Posterior cingulate gyrus (tissue), 11 donors: ENCODE measurements around the gene SPATA16.
"Not testable (repeated sequence)": the region's sequence is repeated elsewhere in the genome, so short reads cannot be mapped to it uniquely, and the experiment has no call there.

Source experiments
- DNase-seq, 10 donors: peaks; one replicate each; pipeline versions ENCODE4 v3.0.0 to v3.0.0-alpha.2; 2020 to 2021; ENCODE audit warnings: mixed read lengths in 3 of 10
- intact Hi-C: fragments of 100-400 bp; cut with DNase I; formaldehyde crosslinking; loops from one replicate; pipeline ENCODE4 v1.15.1; 2023

SPATA16 gene

GRCh38 chr3:172972717-172973116 lies 168.3 kb downstream of the SPATA16 start:
- intact Hi-C loops = no loop called here
- DNase-seq = no peak

GRCh38 chr3:172972067-172972466 lies 169.0 kb downstream of the SPATA16 start:
- peak in 3 of 10 donors; percentile 15 to 58 (median 19) for DNase-seq
- intact Hi-C loops = no loop called here

GRCh38 chr3:172968646-172969045 lies 172.4 kb downstream of the SPATA16 start:
- DNase-seq = no peak
- intact Hi-C loops = no loop called here

GRCh38 chr3:172965256-172965655 lies 175.8 kb downstream of the SPATA16 start:
- DNase-seq = no peak
- intact Hi-C loops = no loop called here

GRCh38 chr3:172960626-172961182 lies 180.3 kb downstream of the SPATA16 start:
- DNase-seq, intact Hi-C loops: not testable (repeated sequence)

- no peak for DNase-seq
- intact Hi-C loops = no loop called here
Measured at GRCh38 chr3:172958565-172958964, 182.5 kb downstream of the SPATA16 start.

- intact Hi-C loops = no loop called here
- no peak for DNase-seq
Measured at GRCh38 chr3:172953571-172953970, 187.5 kb downstream of the SPATA16 start.

GRCh38 chr3:172951511-172951910 lies 189.5 kb downstream of the SPATA16 start:
- intact Hi-C loops = no loop called here
- DNase-seq = no peak

- intact Hi-C loops = no loop called here
- no peak for DNase-seq
Measured at GRCh38 chr3:172946061-172946460, 195.0 kb downstream of the SPATA16 start.

GRCh38 chr3:172939651-172940293 lies 201.3 kb downstream of the SPATA16 start:
- intact Hi-C loops = no loop called here
- DNase-seq = no peak

GRCh38 chr3:172938788-172939187 lies 202.2 kb downstream of the SPATA16 start:
- intact Hi-C loops = no loop called here
- DNase-seq = no peak

GRCh38 chr3:172931746-172932285 lies 209.2 kb downstream of the SPATA16 start:
- intact Hi-C loops = no loop called here
- no peak for DNase-seq

- DNase-seq = no peak
- intact Hi-C loops = no loop called here
Measured at GRCh38 chr3:172929451-172929850, 211.6 kb downstream of the SPATA16 start.

- no peak for DNase-seq
- intact Hi-C loops = no loop called here
Measured at GRCh38 chr3:172924546-172924945, 216.5 kb downstream of the SPATA16 start.

- intact Hi-C loops = no loop called here
- DNase-seq = no peak
Measured at GRCh38 chr3:172919297-172919683, 221.7 kb downstream of the SPATA16 start.

- intact Hi-C loops = no loop called here
- no peak for DNase-seq
Measured at GRCh38 chr3:172918568-172919296, 222.3 kb downstream of the SPATA16 start.

GRCh38 chr3:172918165-172918564 lies 222.9 kb downstream of the SPATA16 start:
- DNase-seq = no peak
- intact Hi-C loops = no loop called here

GRCh38 chr3:172915911-172916514 lies 225.0 kb downstream of the SPATA16 start:
- intact Hi-C loops = no loop called here
- no peak for DNase-seq

- intact Hi-C loops = no loop called here
- no peak for DNase-seq
Measured at GRCh38 chr3:172914854-172915253, 226.2 kb downstream of the SPATA16 start.

- intact Hi-C loops = no loop called here
Measured at GRCh38 chr3:172913911-172914655, 227.0 kb downstream of the SPATA16 start.

GRCh38 chr3:172911142-172911541 lies 229.9 kb downstream of the SPATA16 start:
- intact Hi-C loops = no loop called here
- no peak for DNase-seq

More at GRCh38 chr3:172913911-172914655, 227.0 kb downstream of the SPATA16 start:
- no peak for DNase-seq
